ENCODE results near the gene HEXIM2. TPM values are rescaled to one million over a fixed set of nuclear protein-coding genes. Genes with fewer than 3 reads are reported as not detected.

HEXIM2 gene
- total RNA-seq, 1 experiment from 2014 or later = 11.9 TPM

GRCh38 chr17:45146166-45146565 lies 15.5 kb upstream of the HEXIM2 start:
- peaks cover 5% of the 10 kb centered on the region; the same call in 1 of the 2 replicates for H3K27me3 Mint-ChIP-seq (ENCODE audit: low read depth)
- POLR2A ChIA-PET = interaction anchor here (2.4 to 3.1 kb wide), 2 partner anchors 15 to 26 kb away, joined by 5 to 16 read pairs; partner anchors contain the start of gene HEXIM2
- CTCF ChIA-PET = interaction anchor here (1.4 to 16.3 kb wide), 3 partner anchors 12 to 51 kb away, joined by 7 to 531 read pairs (median 171); partner anchors contain the start of genes ACBD4, HEXIM2 and PLCD3
- H3K9me3 Mint-ChIP-seq = no peaks in the 10 kb centered on the region
- DNase-seq (ENCODE audit: low spot score) (no peak), ATAC-seq (no peak)
- peaks cover 36% of the 10 kb centered on the region for H3K4me1 Mint-ChIP-seq
- H3K4me3 Mint-ChIP-seq = peak overlapping the region; percentile 98
- peaks cover under 1% of the 10 kb centered on the region; the same call in 1 of the 2 replicates for H3K36me3 Mint-ChIP-seq
- H3K27ac Mint-ChIP-seq = no peak overlapping the region
- TF ChIP-seq TEAD4 (CRISPR knock-in tag; IDR thresholded peaks at IDR 0.05) (no peak), HMGXB4 (CRISPR knock-in tag; IDR thresholded peaks at IDR 0.05) (no peak), FOXK1 (CRISPR knock-in tag; IDR thresholded peaks at IDR 0.05) (no peak), AR (CRISPR knock-in tag; IDR thresholded peaks at IDR 0.05) (no peak), CTCF (IDR thresholded peaks at IDR 0.05) (no peak), GRHL2 (CRISPR knock-in tag; IDR thresholded peaks at IDR 0.05; ENCODE audit: insufficient replicate concordance, severe bottlenecking) (no peak), RELA (CRISPR knock-in tag; IDR thresholded peaks at IDR 0.05; ENCODE audit: borderline replicate concordance) (no peak), E2F1 (CRISPR knock-in tag; IDR thresholded peaks at IDR 0.05) (no peak), HMGA2 (CRISPR knock-in tag; IDR thresholded peaks at IDR 0.05) (no peak), NFE2L1 (CRISPR knock-in tag; IDR thresholded peaks at IDR 0.05) (no peak), FOXP1 (CRISPR knock-in tag; IDR thresholded peaks at IDR 0.05; ENCODE audit: borderline replicate concordance) (no peak), NFYB (CRISPR knock-in tag; conservative IDR thresholded peaks at IDR 0.05; ENCODE audit: low read depth) (no peak), TCF7 (CRISPR knock-in tag; IDR thresholded peaks at IDR 0.05; ENCODE audit: low read depth) (no peak), ATF6 (CRISPR knock-in tag; IDR thresholded peaks at IDR 0.05) (no peak), ETV6 (CRISPR knock-in tag; IDR thresholded peaks at IDR 0.05) (no peak), CDX4 (CRISPR knock-in tag; IDR thresholded peaks at IDR 0.05; ENCODE audit: borderline replicate concordance) (no peak)
- TF ChIP-seq, protein P1, sequence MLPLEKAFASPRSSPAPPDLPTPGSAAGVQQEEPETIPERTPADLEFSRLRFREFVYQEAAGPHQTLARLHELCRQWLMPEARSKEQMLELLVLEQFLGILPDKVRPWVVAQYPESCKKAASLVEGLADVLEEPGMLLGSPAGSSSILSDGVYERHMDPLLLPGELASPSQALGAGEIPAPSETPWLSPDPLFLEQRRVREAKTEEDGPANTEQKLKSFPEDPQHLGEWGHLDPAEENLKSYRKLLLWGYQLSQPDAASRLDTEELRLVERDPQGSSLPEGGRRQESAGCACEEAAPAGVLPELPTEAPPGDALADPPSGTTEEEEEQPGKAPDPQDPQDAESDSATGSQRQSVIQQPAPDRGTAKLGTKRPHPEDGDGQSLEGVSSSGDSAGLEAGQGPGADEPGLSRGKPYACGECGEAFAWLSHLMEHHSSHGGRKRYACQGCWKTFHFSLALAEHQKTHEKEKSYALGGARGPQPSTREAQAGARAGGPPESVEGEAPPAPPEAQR (CRISPR knock-in tag; IDR thresholded peaks at IDR 0.05) = no peak

Measured in WTC11 (cell line).